Large intestine (tissue), 3 donors: ENCODE measurements around the gene TVP23B. TPM values are rescaled to one million over a fixed set of nuclear protein-coding genes. Genes with fewer than 3 reads are reported as not detected.

Experiments
- DNase-seq, 2 donors: peaks; one replicate each; pipeline versions ENCODE4 v3.0.0 to v3.0.0-alpha.2; 2013
- H3K27ac ChIP-seq: one replicate; pipeline ENCODE4 v1.5.1; 2013; ENCODE audit warnings: low read length
- H3K27me3 ChIP-seq: 2 replicates; pipeline ENCODE4 v1.6.1; 2013; ENCODE audit warnings: low read length; ENCODE audit not compliant: control insufficient read depth, insufficient read depth
- H3K36me3 ChIP-seq: 2 replicates; pipeline ENCODE4 v1.6.1; 2013; ENCODE audit warnings: low read length; ENCODE audit not compliant: control insufficient read depth, insufficient read depth
- H3K4me1 ChIP-seq: one replicate; pipeline ENCODE4 v1.6.1; 2013; ENCODE audit warnings: low read length; ENCODE audit not compliant: control insufficient read depth, insufficient read depth
- H3K4me3 ChIP-seq: one replicate; pipeline ENCODE4 v1.5.1; 2013; ENCODE audit warnings: low read length
- H3K9me3 ChIP-seq: one replicate; pipeline ENCODE4 v1.6.1; 2013; ENCODE audit warnings: mild to moderate bottlenecking, low read depth, low read length, moderate library complexity; ENCODE audit not compliant: control insufficient read depth
- WGBS: methylation state at CpG from one replicate; pipeline ENCODE4 v1.1.5; 2013; ENCODE audit warnings: low lambda C conversion rate; ENCODE audit not compliant: insufficient coverage; 5-methylcytosine and 5-hydroxymethylcytosine counted together
- polyA plus RNA-seq: library from polyadenylated mRNA; unstranded; fragments of 120-200 nt; gene quantifications from one replicate; pipeline ENCODE4 v1.2.1, GENCODE V29; 2013

The TVP23B gene
- polyA plus RNA-seq, 1 donor: 70.7 TPM

DNA sequence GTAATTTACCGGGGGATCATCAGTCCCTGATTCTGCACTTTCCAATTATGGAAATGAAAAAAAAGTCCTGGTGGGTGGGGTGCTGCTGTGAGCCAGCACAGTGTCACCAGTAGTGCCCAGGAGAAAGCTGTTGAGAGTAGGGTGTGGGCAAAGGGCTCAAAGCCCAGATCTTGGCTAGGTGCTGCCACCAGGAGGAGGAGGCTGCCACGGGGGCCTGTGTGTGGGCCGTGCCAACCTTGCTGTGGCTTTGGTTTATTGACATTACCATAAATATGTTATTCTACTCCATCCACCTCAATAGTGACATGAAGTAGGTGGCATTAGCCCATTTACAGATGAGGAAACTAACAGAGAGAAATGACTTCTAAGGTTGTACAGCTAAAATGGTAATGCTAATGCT is 70.2 kb downstream of the TVP23B start:
- Histone ChIP-seq H3K4me1 (no peaks in the 10 kb centered on the region), H3K4me3 (no peak overlapping the region), H3K27ac (no peak overlapping the region), H3K27me3 (no peaks in the 10 kb centered on the region), H3K36me3 (no peaks in the 10 kb centered on the region), H3K9me3 (no peaks in the 10 kb centered on the region)
- no peak for DNase-seq
- no CpG with 5 or more reads among the region's 3 CpGs for WGBS

DNA sequence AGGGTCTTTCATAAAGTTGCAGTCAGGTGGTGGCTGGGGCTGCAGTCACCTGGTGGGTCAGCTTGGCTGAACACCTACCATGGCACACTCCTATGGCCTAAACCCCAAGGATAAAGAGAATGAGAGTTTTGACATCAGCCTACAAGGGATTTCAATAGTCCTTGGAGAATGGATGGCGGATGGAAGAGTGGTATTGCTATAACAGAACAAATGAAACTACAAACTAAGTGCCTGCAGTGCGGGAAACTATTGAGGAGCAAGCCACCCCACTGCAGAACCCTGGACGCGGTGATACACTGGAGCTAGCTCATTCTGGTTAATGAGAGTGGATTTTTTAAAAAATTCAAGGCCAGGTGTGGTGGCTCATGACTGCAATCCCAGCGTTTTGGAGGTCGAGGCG is 74.0 kb downstream of the TVP23B start:
- Histone ChIP-seq H3K9me3 (no peaks in the 10 kb centered on the region), H3K27ac (no peak overlapping the region), H3K36me3 (no peaks in the 10 kb centered on the region), H3K4me3 (no peak overlapping the region), H3K27me3 (no peaks in the 10 kb centered on the region), H3K4me1 (peaks cover 3% of the 10 kb centered on the region)
- no peak for DNase-seq
- WGBS: 93% methylated on average over 3 of the region's 7 CpGs

DNA sequence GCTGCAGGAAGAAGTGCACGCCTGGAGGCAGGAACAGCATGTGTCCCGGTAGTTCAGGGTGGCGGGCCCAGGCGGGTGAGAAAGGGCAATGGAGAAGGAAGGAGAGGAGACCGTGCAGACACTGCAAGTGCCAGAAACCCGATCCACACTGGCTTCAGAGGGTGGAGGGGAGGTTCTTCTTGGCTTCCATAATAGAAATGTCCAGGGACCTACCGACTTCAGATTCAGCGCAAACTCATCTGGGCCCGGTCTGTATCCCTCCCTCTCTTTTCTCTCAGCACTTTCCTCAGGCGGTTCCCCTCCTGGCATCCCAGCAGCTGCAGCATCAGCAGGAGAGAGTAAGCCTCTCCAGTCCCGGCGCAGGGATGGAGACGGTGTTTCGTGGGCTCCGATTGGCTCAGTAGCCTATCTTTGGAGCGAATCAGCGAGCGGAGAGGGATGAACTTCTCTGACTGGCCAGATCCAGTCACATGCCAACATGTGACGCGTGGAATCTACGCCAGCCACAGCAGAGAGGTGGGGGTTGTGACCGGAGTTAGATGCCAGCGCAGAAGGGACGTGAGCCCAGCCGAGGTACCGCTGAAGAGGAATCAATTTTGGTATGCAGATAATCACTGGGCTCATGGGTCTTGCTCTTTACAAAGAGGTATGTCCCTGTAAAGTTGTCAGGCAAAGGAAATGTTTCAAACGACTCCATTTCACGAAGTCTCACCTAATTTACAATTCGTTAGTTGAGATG is 75.0 kb downstream of the TVP23B start:
- Histone ChIP-seq H3K4me3 (peak overlapping the region; percentile 51), H3K36me3 (no peaks in the 10 kb centered on the region), H3K9me3 (no peaks in the 10 kb centered on the region), H3K4me1 (peaks cover 3% of the 10 kb centered on the region), H3K27ac (peak overlapping the region; percentile 63), H3K27me3 (no peaks in the 10 kb centered on the region)
- 0% methylated on average over 3 of the region's 29 CpGs for WGBS
- DNase-seq: peak; percentile 94

Other genes with a start within 250 kb of the TVP23B start
- not detected for gene TBC1D28, start 136.8 kb upstream of the TVP23B start, polyA plus RNA-seq
- 2.6 TPM for gene FOXO3B, start 98.9 kb upstream of the TVP23B start, polyA plus RNA-seq
- gene FBXW10, start 37.1 kb upstream of the TVP23B start, polyA plus RNA-seq: 1.1 TPM
- 49.5 TPM for gene PRPSAP2, start 76.9 kb downstream of the TVP23B start, polyA plus RNA-seq
- 0.30 TPM for gene SLC5A10, start 171.0 kb downstream of the TVP23B start, polyA plus RNA-seq
- gene FAM83G, start 223.6 kb downstream of the TVP23B start, polyA plus RNA-seq: 35.6 TPM